B cell (primary cell): ENCODE data around the gene PCSK6. TPM values are rescaled to one million over a fixed set of nuclear protein-coding genes. Genes with fewer than 3 reads are reported as not detected.

Experiments
- ATAC-seq: fragments of 200-7000 bp; cut with Tn5 transposase; one replicate; pipeline ENCODE4 v1.10.0; 2021; ENCODE audit warnings: low read depth, mild to moderate bottlenecking, moderate number of reproducible peaks, moderate library complexity
- CTCF ChIA-PET: fragments of 350-600 bp; sonication (Branson Sonifier 250); formaldehyde crosslinking; loops from one replicate; lab custom pipeline; 2021; ENCODE audit warnings: antibody characterized with exemption, inconsistent platforms; lab: Charles Lee
- POLR2A ChIA-PET: fragments of 350-600 bp; sonication (Branson Sonifier 250); formaldehyde crosslinking; loops from one replicate; lab custom pipeline; 2021; ENCODE audit warnings: antibody characterized with exemption; lab: Charles Lee
- DNase-seq: peaks from one replicate; pipeline ENCODE4 v3.0.0; 2013
- H2AFZ ChIP-seq: 2 replicates; pipeline ENCODE4 v1.6.1; 2012; ENCODE audit warnings: mild to moderate bottlenecking, low read depth, low read length; ENCODE audit not compliant: insufficient read depth, poor library complexity, severe bottlenecking
- H3K27ac ChIP-seq, 2 donors: 1 replicate in 1 of 2; 2 replicates in 1 of 2; pipeline ENCODE4 v1.5.1; 2012 to 2013; ENCODE audit warnings: low read length in 2 of 2, mild to moderate bottlenecking in 2 of 2, moderate library complexity in 1 of 2
- H3K27me3 ChIP-seq, 4 experiments: fragments of 200-600 bp in 1 of 4; sonication (generic) in 1 of 4; replicated peaks in 1 of 4; 1 replicate in 2 of 4; 2 replicates in 2 of 4; pipeline versions ENCODE4 v1.6.1 to v1.7.0; 2013 to 2016; ENCODE audit warnings: low read length in 3 of 4, mild to moderate bottlenecking in 2 of 4, mixed read lengths in 1 of 4, moderate library complexity in 1 of 4; ENCODE audit not compliant: insufficient read depth in 4 of 4, control insufficient read depth in 3 of 4; ENCODE audit errors: control extremely low read depth in 1 of 4
- H3K36me3 ChIP-seq, 2 experiments: replicated peaks in 1 of 2; 1 replicate in 1 of 2; 2 replicates in 1 of 2; pipeline versions ENCODE4 v1.6.1 to v1.7.1; 2013; ENCODE audit warnings: low read length in 1 of 2; ENCODE audit not compliant: insufficient read depth in 2 of 2, control insufficient read depth in 1 of 2; ENCODE audit errors: control extremely low read depth in 1 of 2, extremely low read depth in 1 of 2
- H3K4me1 ChIP-seq, 2 donors: fragments of 200-600 bp in 1 of 2; sonication (generic) in 1 of 2; 1 replicate in 1 of 2; 2 replicates in 1 of 2; pipeline versions ENCODE4 v1.5.1 to v1.6.1; 2013 to 2017; ENCODE audit warnings: low read length in 2 of 2; ENCODE audit not compliant: control insufficient read depth in 2 of 2, insufficient read depth in 2 of 2
- H3K4me2 ChIP-seq: replicated peaks from 2 replicates; pipeline ENCODE3; 2012; ENCODE audit warnings: mild to moderate bottlenecking, low read depth, low read length; ENCODE audit not compliant: poor library complexity, severe bottlenecking
- H3K4me3 ChIP-seq, 5 experiments: fragments of 200-600 bp in 1 of 5; sonication (generic) in 1 of 5; 1 replicate in 3 of 5; 2 replicates in 2 of 5; pipeline versions ENCODE4 v1.5.1 to v1.7.0; 2011 to 2016; ENCODE audit warnings: low read length in 4 of 5, mild to moderate bottlenecking in 4 of 5, low read depth in 2 of 5, control low read depth in 1 of 5, moderate library complexity in 1 of 5; ENCODE audit not compliant: insufficient read depth in 1 of 5; ENCODE audit errors: control extremely low read depth in 1 of 5, extremely low read depth in 1 of 5
- H3K79me2 ChIP-seq: fragments of 200-600 bp; sonication (generic); one replicate; pipeline ENCODE4 v1.6.0; 2016; ENCODE audit warnings: low read length; ENCODE audit not compliant: control insufficient read depth, insufficient read depth
- H3K9ac ChIP-seq: fragments of 200-600 bp; sonication (generic); 2 replicates; pipeline ENCODE4 v1.6.1; 2017; ENCODE audit warnings: mild to moderate bottlenecking, low read length, moderate library complexity
- H3K9me3 ChIP-seq, 3 donors: one replicate each; pipeline versions ENCODE4 v1.6.1 to v1.7.1; 2013; ENCODE audit warnings: low read length in 2 of 3; ENCODE audit not compliant: control insufficient read depth in 2 of 3, insufficient read depth in 1 of 3; ENCODE audit errors: control extremely low read depth in 1 of 3
- H4K20me1 ChIP-seq: 2 replicates; pipeline ENCODE4 v1.6.0; 2012; ENCODE audit warnings: mild to moderate bottlenecking, low read length; ENCODE audit not compliant: insufficient read depth, control insufficient read depth, poor library complexity, severe bottlenecking
- H3K27ac Mint-ChIP-seq: one replicate; pipeline ENCODE4 v1.8.0; 2021; ENCODE audit warnings: mixed read lengths
- H3K27me3 Mint-ChIP-seq: one replicate; pipeline ENCODE4 v1.8.0; 2021; ENCODE audit warnings: mixed read lengths
- H3K4me1 Mint-ChIP-seq: one replicate; pipeline ENCODE4 v1.8.0; 2021; ENCODE audit warnings: mixed read lengths
- H3K4me3 Mint-ChIP-seq: one replicate; pipeline ENCODE4 v1.8.0; 2021; ENCODE audit warnings: mixed read lengths
- H3K9me3 Mint-ChIP-seq: one replicate; pipeline ENCODE4 v1.8.0; 2022; ENCODE audit warnings: mixed read lengths; ENCODE audit not compliant: insufficient read depth
- EZH2 ChIP-seq: IDR thresholded peaks from 2 replicates; pipeline ENCODE4 v1.6.1; 2012; ENCODE audit warnings: borderline replicate concordance, low read depth, mild to moderate bottlenecking, moderate library complexity, low read length; ENCODE audit not compliant: insufficient read depth, poor library complexity, severe bottlenecking
- WGBS: methylation state at CpG from one replicate; pipeline ENCODE4 v1.1.5; 2013; ENCODE audit warnings: missing lambda C conversion rate; ENCODE audit not compliant: insufficient coverage; 5-methylcytosine and 5-hydroxymethylcytosine counted together
- intact Hi-C: fragments of 100-400 bp; cut with micrococcal nuclease; formaldehyde crosslinking; loops from one replicate; pipeline ENCODE4 v1.10.0; 2022
- polyA plus RNA-seq: library from polyadenylated mRNA; depleted of rRNA; stranded (reverse); fragments of >200 nt; gene quantifications from 2 replicates; pipeline ENCODE4 v1.2.3, GENCODE V29; 2012
- total RNA-seq, 2 donors: library from RNA; stranded (reverse); fragments of 120-200 nt in 1 of 2; gene quantifications; 1 replicate in 1 of 2; 2 replicates in 1 of 2; pipeline versions ENCODE4 v1.2.3 to v1.2.4, GENCODE V29; 2013 to 2022
- TF ChIP-seq, protein P1 (sequence below): fragments of 200-600 bp; IDR thresholded peaks from one replicate; pipeline ENCODE4 v1.8.0; 2022; ENCODE audit warnings: antibody characterized with exemption, mild to moderate bottlenecking

PCSK6 gene
- total and polyA plus RNA-seq, 2 donors (not counting 1 experiment from before 2014, with no cell fraction given), result 0.66 to 1.6 TPM

GRCh38 chr15:101479342-101479845 lies 10.1 kb downstream of the PCSK6 start:
- intact Hi-C loops, result no loop called here
- Histone ChIP-seq H3K27me3 (peaks cover 0 to 3% (median 0%) of the 10 kb centered on the region in 4 experiments), H3K9ac (no peak overlapping the region), H3K4me1 (no peaks in the 10 kb centered on the region), H2AFZ (no peak overlapping the region), H3K9me3 (peaks cover 0 to 5% (median 0%) of the 10 kb centered on the region in 3 donors), H3K4me2 (no peak overlapping the region), H3K27ac (no peak overlapping the region), H3K36me3 (no peaks in the 10 kb centered on the region), H3K4me3 (no peak overlapping the region), H3K79me2 (no peaks in the 10 kb centered on the region), H4K20me1 (no peaks in the 10 kb centered on the region)
- POLR2A ChIA-PET, result no interaction called here
- no peak for DNase-seq
- no peak for ATAC-seq
- Mint-ChIP-seq H3K4me1 (no peaks in the 10 kb centered on the region), H3K27ac (no peak overlapping the region), H3K4me3 (no peak overlapping the region), H3K27me3 (peaks cover 18% of the 10 kb centered on the region), H3K9me3 (no peaks in the 10 kb centered on the region)
- CTCF ChIA-PET, result no interaction called here
- WGBS, result 89% methylated on average over 10 of the region's 11 CpGs
- no peak for TF ChIP-seq EZH2
- TF ChIP-seq, protein P1, sequence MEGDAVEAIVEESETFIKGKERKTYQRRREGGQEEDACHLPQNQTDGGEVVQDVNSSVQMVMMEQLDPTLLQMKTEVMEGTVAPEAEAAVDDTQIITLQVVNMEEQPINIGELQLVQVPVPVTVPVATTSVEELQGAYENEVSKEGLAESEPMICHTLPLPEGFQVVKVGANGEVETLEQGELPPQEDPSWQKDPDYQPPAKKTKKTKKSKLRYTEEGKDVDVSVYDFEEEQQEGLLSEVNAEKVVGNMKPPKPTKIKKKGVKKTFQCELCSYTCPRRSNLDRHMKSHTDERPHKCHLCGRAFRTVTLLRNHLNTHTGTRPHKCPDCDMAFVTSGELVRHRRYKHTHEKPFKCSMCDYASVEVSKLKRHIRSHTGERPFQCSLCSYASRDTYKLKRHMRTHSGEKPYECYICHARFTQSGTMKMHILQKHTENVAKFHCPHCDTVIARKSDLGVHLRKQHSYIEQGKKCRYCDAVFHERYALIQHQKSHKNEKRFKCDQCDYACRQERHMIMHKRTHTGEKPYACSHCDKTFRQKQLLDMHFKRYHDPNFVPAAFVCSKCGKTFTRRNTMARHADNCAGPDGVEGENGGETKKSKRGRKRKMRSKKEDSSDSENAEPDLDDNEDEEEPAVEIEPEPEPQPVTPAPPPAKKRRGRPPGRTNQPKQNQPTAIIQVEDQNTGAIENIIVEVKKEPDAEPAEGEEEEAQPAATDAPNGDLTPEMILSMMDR, result no peak

- no peaks in the 10 kb centered on the region for H3K4me1 Mint-ChIP-seq
- Histone ChIP-seq H3K27me3 (peaks cover 0 to 3% (median 0%) of the 10 kb centered on the region in 4 experiments), H3K79me2 (no peaks in the 10 kb centered on the region), H3K36me3 (no peaks in the 10 kb centered on the region), H3K4me3 (no peak overlapping the region), H3K9me3 (peaks cover 0 to 5% (median 0%) of the 10 kb centered on the region in 3 donors), H3K9ac (no peak overlapping the region), H2AFZ (no peak overlapping the region), H3K4me2 (no peak overlapping the region), H3K27ac (no peak overlapping the region), H3K4me1 (no peaks in the 10 kb centered on the region), H4K20me1 (no peaks in the 10 kb centered on the region)
- DNase-seq, result no peak
- H3K9me3 Mint-ChIP-seq, result no peaks in the 10 kb centered on the region
- TF ChIP-seq, protein P1, result no peak
- TF ChIP-seq EZH2, result no peak
- intact Hi-C loops, result no loop called here
- ATAC-seq, result no peak
- 80% methylated on average over 12 of the region's 14 CpGs for WGBS
- H3K27me3 Mint-ChIP-seq, result peaks cover 18% of the 10 kb centered on the region
- H3K4me3 Mint-ChIP-seq, result no peak overlapping the region
- POLR2A ChIA-PET, result no interaction called here
- CTCF ChIA-PET, result no interaction called here
- no peak overlapping the region for H3K27ac Mint-ChIP-seq
These were observed 10.7 kb downstream of the PCSK6 start for GRCh38 chr15:101478701-101479341.
